GM21526 (cell line): ENCODE results near the gene LENG1.

ENCODE experiments used
- ATAC-seq: cut with Tn5 transposase; IDR thresholded peaks from one replicate; pipeline ENCODE4 v1.9.1; 2021; ENCODE audit warnings: moderate library complexity; ENCODE audit not compliant: unreplicated experiment, low FRiP score

The LENG1 gene

GRCh38 chr19:54115109-54116063, 44.1 kb downstream of the LENG1 start, which contains the start of the genes PRPF31 and TFPT:
Gene PRPF31, plus strand, starts transcription at chr19:54115754. Its CDS starts 2,525 bp downstream, at chr19:54118279.
Gene TFPT, minus strand, starts transcription at chr19:54115657. Its CDS starts 388 bp downstream, at chr19:54115269.
- ATAC-seq, result peak; percentile 76

DNA sequence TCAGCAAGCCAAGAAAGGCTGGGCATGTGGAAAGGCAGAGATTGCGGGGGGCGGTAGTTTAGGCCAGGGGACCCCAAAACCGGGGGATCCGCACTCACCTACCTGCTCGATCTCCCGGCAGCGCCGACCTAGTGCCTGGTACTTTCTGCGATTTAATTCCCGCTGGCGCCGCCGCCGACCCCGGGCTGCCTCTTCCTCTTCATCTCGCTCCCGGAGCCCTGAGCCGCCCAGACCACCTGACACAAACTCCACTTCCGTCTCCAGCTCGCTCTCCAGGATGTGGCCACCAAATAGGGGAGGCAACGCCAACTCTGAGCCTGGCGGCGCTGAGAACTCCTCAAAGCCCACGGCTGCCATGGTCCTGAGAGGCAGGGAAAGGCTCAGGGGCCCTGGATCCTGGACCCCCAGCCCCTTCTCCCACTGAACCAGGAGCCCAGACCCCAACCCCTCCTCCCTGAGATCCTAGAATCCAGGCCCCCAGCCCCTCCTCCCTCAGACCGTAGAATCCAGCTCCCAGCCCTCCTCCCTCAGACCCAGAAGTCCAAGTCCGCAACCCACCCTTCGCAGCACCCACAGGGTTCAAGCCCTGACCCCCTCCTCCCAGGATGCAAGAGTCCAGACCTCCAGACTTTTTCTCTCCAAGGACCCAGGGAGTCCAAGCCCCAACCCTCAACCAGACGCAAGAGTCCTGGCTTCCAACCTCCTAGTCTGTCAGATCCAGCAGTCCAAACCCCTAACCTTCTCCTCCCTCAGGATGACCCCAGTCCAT, 45.0 kb downstream of the LENG1 start:
- ATAC-seq, result no peak

GRCh38 chr19:54109651-54110050, 49.9 kb downstream of the LENG1 start:
- no peak for ATAC-seq

GRCh38 chr19:54108496-54108895, 51.0 kb downstream of the LENG1 start:
- no peak for ATAC-seq

- ATAC-seq, result no peak
Observed at GRCh38 chr19:54107876-54108490, 51.5 kb downstream of the LENG1 start.

GRCh38 chr19:54106716-54107115, 52.8 kb downstream of the LENG1 start:
- ATAC-seq, result no peak

- ATAC-seq, result no peak
Observed at GRCh38 chr19:54105796-54106195, 53.7 kb downstream of the LENG1 start.
